ENCODE data around the gene LIN28A. TPM values are rescaled to one million over a fixed set of nuclear protein-coding genes. Genes with fewer than 3 reads are reported as not detected.
A peak's percentile ranks its signal among the peaks of the same experiment; 100 is the strongest.

Gene LIN28A
- total and polyA plus RNA-seq, 2 donors, result under 0.01 to 0.05 TPM

DNA sequence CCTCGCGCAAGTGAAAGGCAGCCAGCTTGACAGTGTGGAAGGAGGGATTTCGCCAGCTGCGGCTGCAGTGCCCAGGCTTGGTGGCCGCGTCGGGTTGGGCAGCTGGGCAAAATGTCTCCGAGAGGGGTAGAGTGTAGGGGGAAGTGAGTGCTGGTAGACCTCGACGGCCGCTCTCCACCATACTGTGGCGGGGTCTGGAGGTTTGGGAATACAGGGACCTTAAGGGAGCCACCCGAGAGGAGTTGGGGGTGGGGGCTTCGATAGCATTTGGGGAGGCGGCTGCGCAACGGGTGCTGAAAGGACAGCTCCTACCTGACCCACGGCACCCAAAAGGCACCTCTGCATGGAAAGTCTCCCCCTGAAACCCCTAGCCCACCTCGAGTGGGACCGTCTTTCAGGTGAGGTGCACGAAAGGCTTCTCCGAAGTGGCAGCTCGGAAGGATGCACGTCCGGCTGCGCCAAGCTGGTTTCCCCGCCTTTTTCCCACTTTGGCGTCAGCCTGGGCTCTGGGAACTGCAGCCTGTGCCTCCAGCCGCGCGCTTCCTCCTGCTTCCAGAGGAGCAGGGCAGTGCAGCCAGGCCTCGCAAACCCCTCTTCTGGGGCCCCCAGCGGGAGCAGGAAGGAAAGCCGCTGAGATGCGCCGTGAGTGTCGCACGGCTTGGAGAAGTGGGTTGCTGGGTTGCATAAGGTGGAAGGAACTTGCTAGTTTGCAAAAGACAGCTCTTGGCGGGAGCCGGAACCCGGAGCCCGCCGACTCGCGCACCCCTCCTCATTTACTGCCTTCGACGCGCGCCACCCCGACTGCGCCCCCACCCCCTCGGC, 61.1 kb downstream of the LIN28A start:
- Histone ChIP-seq H3K36me3 (ENCODE audit: control insufficient read depth in 2 of 2, insufficient read depth in 2 of 2, low read length in 1 of 2) (peaks cover 32 to 62% of the 10 kb centered on the region in 2 donors), H3K4me3 (ENCODE audit: low read length in 2 of 2) (peak overlapping the region; percentile 80 to 100), H3K9me3 (ENCODE audit: control insufficient read depth in 2 of 2, insufficient read depth in 1 of 2, low read length in 1 of 2) (no peaks in the 10 kb centered on the region), H3K27me3 (ENCODE audit: control insufficient read depth in 2 of 2, insufficient read depth in 1 of 2, low read length in 1 of 2) (no peaks in the 10 kb centered on the region), H3K27ac (ENCODE audit: low read depth in 1 of 2, low read length in 1 of 2) (peak overlapping the region; percentile 58 to 98), H3K4me1 (ENCODE audit: control insufficient read depth in 2 of 2, insufficient read depth in 2 of 2, low read length in 2 of 2) (peaks cover 26 to 32% of the 10 kb centered on the region in 2 donors)
- peak; percentile 31 to 74 (median 49) for DNase-seq (ENCODE audit: low read depth in 6 of 9, low spot score in 9 of 9)
- WGBS, result under 1% methylated on average over 52 of the region's 52 CpGs

DNA sequence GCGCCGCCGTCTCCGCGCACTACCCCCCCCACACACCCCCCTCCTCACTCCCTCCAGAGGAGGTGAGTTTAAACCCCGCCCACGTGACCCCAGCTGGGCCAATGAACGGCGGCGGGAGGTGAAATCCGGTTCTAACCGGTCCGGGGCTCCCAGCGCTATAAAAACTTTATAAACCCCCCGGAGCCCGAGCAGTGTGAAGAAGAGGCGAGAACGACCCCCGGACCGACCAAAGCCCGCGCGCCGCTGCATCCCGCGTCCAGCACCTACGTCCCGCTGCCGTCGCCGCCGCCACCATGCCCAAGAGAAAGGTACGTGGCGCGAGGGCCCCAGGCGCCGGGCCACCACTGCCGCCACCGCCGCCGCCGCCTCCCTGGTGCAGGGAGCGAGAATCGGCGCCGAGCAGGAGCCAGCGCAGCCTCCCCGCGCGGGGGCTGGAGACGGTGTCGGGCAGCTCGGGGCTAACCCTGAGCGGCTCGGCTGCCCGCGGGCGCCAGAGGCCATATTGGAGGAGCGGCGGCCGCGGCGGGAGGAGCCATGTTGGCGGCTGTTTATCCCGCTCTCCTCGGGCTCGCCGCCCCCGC, 61.8 kb downstream of the LIN28A start, which contains the start of gene HMGN2:
HMGN2 (plus strand) TSS at position 121 of the 581 bp plus-strand sequence; CDS start at position 294, 173 bp downstream.
- Histone ChIP-seq H3K9me3 (ENCODE audit: control insufficient read depth in 2 of 2, insufficient read depth in 1 of 2, low read length in 1 of 2) (no peaks in the 10 kb centered on the region), H3K4me1 (ENCODE audit: control insufficient read depth in 2 of 2, insufficient read depth in 2 of 2, low read length in 2 of 2) (peaks cover 26 to 35% of the 10 kb centered on the region in 2 donors), H3K4me3 (ENCODE audit: low read length in 2 of 2) (peak within 1 kb of the TSS; percentile 80 to 100), H3K27me3 (ENCODE audit: control insufficient read depth in 2 of 2, insufficient read depth in 1 of 2, low read length in 1 of 2) (no peaks in the 10 kb centered on the region), H3K27ac (ENCODE audit: low read depth in 1 of 2, low read length in 1 of 2) (peak within 1 kb of the TSS; percentile 98 to 100), H3K36me3 (ENCODE audit: control insufficient read depth in 2 of 2, insufficient read depth in 2 of 2, low read length in 1 of 2) (peaks cover 32 to 62% of the 10 kb centered on the region in 2 donors)
- under 1% methylated on average over 69 of the region's 69 CpGs for WGBS
- peak; percentile 82 to 96 (median 91) for DNase-seq (ENCODE audit: low read depth in 6 of 9, low spot score in 9 of 9)

DNA sequence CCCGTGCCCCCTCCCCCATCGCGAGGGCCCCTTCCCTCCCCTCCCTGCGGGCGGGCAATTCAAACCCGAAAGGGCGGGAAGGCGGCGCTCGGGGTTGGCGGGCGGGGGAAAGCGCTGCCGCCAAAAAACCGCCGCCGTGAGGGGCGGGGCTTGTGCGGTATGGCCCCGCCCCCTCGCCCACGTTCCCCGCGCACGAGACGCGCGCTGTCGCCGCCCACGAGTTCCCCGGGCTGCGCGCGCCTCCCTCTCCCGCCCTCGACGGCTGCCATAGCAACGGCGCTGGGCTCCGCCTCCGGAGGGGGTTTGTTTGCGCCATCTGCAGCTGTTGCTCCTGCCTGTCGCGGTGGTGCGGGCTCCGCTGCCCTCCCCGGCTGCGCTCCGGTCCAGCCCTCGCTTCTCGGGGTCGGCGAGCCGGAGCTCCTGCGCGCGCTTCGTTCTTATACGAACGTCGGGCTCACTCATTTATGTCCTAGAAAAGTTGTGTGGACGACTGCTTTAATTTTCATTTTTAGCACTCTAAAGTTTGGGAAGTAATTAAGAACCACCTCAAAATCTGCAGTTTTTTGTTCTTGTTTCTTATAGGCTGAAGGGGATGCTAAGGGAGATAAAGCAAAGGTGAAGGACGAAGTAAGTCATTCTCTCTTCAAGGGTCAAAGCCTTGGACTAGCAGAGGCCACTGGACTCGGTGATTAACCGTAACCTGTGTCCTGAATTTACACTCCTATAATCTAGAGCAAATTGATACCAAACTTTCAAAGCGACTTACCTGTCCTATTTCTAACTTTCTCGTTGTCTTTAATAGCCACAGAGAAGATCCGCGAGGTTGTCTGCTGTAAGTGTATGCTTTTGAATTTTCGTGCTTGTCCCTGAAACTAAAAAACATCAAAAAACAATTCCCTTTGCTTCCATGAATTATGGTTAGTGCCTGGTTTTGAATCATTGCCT, 62.6 kb downstream of the LIN28A start:
- Histone ChIP-seq H3K4me3 (ENCODE audit: low read length in 2 of 2) (peak overlapping the region; percentile 80 to 100), H3K4me1 (ENCODE audit: control insufficient read depth in 2 of 2, insufficient read depth in 2 of 2, low read length in 2 of 2) (peaks cover 26 to 35% of the 10 kb centered on the region in 2 donors), H3K36me3 (ENCODE audit: control insufficient read depth in 2 of 2, insufficient read depth in 2 of 2, low read length in 1 of 2) (peaks cover 33 to 61% of the 10 kb centered on the region in 2 donors), H3K9me3 (ENCODE audit: control insufficient read depth in 2 of 2, insufficient read depth in 1 of 2, low read length in 1 of 2) (no peaks in the 10 kb centered on the region), H3K27ac (ENCODE audit: low read depth in 1 of 2, low read length in 1 of 2) (peak overlapping the region; percentile 98 to 100), H3K27me3 (ENCODE audit: control insufficient read depth in 2 of 2, insufficient read depth in 1 of 2, low read length in 1 of 2) (no peaks in the 10 kb centered on the region)
- WGBS, result 6% methylated on average over 71 of the region's 71 CpGs
- DNase-seq (ENCODE audit: low read depth in 6 of 9, low spot score in 9 of 9), result peak; percentile 82 to 98 (median 93)

DNA sequence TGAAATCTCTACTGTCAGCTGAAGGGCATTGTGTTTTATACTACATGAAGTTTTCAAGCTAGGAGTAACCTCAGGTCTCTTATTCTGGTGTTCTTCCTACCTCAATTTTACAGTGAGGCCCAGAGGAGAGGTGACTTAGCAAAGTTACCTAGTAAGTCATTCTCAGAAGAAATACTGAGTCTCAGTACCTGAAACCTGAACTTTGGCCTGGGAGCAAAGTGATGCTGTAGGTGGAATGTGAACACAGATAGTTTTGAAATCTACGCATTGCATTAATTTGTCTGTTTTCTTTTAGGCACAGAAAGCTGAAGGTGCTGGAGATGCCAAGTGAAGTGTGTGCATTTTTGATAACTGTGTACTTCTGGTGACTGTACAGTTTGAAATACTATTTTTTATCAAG, 64.2 kb downstream of the LIN28A start:
- peak overlapping the region; percentile 1 to 21 for H3K4me3 ChIP-seq (ENCODE audit: low read length in 2 of 2)
- DNase-seq (ENCODE audit: low read depth in 6 of 9, low spot score in 9 of 9), result no peak
- H3K27ac ChIP-seq (ENCODE audit: low read depth in 1 of 2, low read length in 1 of 2), result no peak overlapping the region
- H3K9me3 ChIP-seq (ENCODE audit: control insufficient read depth in 2 of 2, insufficient read depth in 1 of 2, low read length in 1 of 2), result no peaks in the 10 kb centered on the region
- peaks cover 24 to 33% of the 10 kb centered on the region in 2 donors for H3K4me1 ChIP-seq (ENCODE audit: control insufficient read depth in 2 of 2, insufficient read depth in 2 of 2, low read length in 2 of 2)
- 100% methylated on average over 1 of the region's 1 CpG for WGBS
- peaks cover 34 to 59% of the 10 kb centered on the region in 2 donors for H3K36me3 ChIP-seq (ENCODE audit: control insufficient read depth in 2 of 2, insufficient read depth in 2 of 2, low read length in 1 of 2)
- no peaks in the 10 kb centered on the region for H3K27me3 ChIP-seq (ENCODE audit: control insufficient read depth in 2 of 2, insufficient read depth in 1 of 2, low read length in 1 of 2)

DNA sequence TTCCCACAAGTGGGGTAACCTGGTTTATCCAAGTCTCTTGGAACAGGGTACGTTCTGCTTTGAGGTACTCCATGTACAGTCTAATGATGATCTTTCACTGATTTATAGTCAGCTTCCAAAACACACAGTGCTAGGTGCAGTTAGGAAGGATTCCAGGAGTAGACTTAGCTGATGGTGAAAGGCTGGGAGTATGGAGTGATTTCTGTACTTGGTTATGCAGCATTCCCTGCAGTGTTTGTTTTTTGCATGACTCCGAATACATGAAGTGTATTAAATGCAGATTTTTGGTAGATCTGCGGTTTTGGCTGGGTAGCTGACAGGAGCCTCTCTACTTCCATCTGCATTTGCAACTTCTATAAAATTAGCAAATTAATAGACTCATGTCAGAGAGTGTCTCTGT, 65.4 kb downstream of the LIN28A start:
- Histone ChIP-seq H3K27ac (ENCODE audit: low read depth in 1 of 2, low read length in 1 of 2) (no peak overlapping the region), H3K27me3 (ENCODE audit: control insufficient read depth in 2 of 2, insufficient read depth in 1 of 2, low read length in 1 of 2) (no peaks in the 10 kb centered on the region), H3K4me1 (ENCODE audit: control insufficient read depth in 2 of 2, insufficient read depth in 2 of 2, low read length in 2 of 2) (peaks cover 14 to 21% of the 10 kb centered on the region in 2 donors), H3K36me3 (ENCODE audit: control insufficient read depth in 2 of 2, insufficient read depth in 2 of 2, low read length in 1 of 2) (peaks cover 34 to 59% of the 10 kb centered on the region in 2 donors), H3K9me3 (ENCODE audit: control insufficient read depth in 2 of 2, insufficient read depth in 1 of 2, low read length in 1 of 2) (no peaks in the 10 kb centered on the region), H3K4me3 (ENCODE audit: low read length in 2 of 2) (no peak overlapping the region)
- 98% methylated on average over 3 of the region's 3 CpGs for WGBS
- DNase-seq (ENCODE audit: low read depth in 6 of 9, low spot score in 9 of 9), result no peak

DNA sequence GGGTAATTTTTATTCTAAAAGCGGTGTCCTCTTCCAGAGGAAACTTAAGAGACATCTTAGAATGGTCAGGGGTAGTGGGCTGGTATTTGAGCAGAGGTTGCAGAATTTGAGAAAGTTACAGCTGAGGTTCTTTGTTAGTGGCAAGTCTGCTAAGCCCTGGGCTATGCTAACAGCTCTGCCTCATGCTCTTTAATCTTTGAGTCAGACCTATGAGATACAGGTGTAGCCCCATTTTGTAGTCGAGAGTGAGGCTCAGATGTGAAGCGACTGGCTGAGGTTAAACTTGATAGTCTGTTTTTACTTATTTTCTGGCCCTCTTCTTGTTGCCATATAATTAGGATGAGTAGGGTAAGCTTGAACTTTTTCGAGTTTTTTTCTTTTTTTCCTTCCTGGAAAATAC, 66.3 kb downstream of the LIN28A start:
- 89% methylated on average over 4 of the region's 4 CpGs for WGBS
- no peaks in the 10 kb centered on the region for H3K27me3 ChIP-seq (ENCODE audit: control insufficient read depth in 2 of 2, insufficient read depth in 1 of 2, low read length in 1 of 2)
- peak overlapping the region; percentile 26 to 31 for H3K27ac ChIP-seq (ENCODE audit: low read depth in 1 of 2, low read length in 1 of 2)
- no peaks in the 10 kb centered on the region for H3K9me3 ChIP-seq (ENCODE audit: control insufficient read depth in 2 of 2, insufficient read depth in 1 of 2, low read length in 1 of 2)
- H3K4me1 ChIP-seq (ENCODE audit: control insufficient read depth in 2 of 2, insufficient read depth in 2 of 2, low read length in 2 of 2), result peaks cover 7 to 12% of the 10 kb centered on the region in 2 donors
- no peak for DNase-seq (ENCODE audit: low read depth in 6 of 9, low spot score in 9 of 9)
- H3K4me3 ChIP-seq (ENCODE audit: low read length in 2 of 2), result no peak overlapping the region
- H3K36me3 ChIP-seq (ENCODE audit: control insufficient read depth in 2 of 2, insufficient read depth in 2 of 2, low read length in 1 of 2), result peaks cover 34 to 59% of the 10 kb centered on the region in 2 donors

DNA sequence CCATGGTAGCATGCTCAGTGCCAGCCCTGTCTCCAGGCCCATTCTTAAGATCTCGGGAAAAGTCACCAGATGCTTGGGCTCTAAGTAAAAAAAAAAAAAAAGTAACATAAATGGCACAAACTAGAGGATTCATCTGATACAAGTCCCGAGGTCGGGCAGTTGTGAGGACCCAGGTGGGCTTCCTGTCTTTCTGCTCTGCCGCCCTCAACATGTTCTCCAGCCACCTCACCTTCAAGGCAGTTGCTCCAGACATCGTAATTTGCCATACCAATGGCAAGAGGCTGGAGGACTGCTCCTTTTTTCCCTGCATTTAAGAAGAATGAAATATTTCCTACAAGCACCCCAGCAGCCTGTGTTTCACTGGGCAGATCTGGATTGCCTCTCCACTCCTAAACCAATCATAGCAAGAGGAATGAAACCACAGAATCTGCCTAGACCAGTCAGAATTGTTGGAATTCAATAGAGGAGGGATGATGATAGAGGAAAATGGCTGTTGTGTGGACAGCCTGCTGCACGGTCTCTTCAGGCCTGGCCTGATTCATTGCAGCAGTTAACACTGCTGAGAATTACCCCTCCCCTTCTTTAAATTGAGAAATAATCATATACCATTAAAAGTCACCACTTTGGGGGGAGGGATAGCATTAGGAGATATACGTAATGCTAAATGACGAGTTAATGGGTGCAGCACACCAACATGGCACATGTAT, 67.0 kb downstream of the LIN28A start:
- Histone ChIP-seq H3K27me3 (ENCODE audit: control insufficient read depth in 2 of 2, insufficient read depth in 1 of 2, low read length in 1 of 2) (no peaks in the 10 kb centered on the region), H3K4me3 (ENCODE audit: low read length in 2 of 2) (no peak overlapping the region), H3K4me1 (ENCODE audit: control insufficient read depth in 2 of 2, insufficient read depth in 2 of 2, low read length in 2 of 2) (peaks cover 7 to 10% of the 10 kb centered on the region in 2 donors), H3K36me3 (ENCODE audit: control insufficient read depth in 2 of 2, insufficient read depth in 2 of 2, low read length in 1 of 2) (peaks cover 34 to 59% of the 10 kb centered on the region in 2 donors), H3K27ac (ENCODE audit: low read depth in 1 of 2, low read length in 1 of 2) (peak overlapping the region in 1 of 2 donors; percentile 26), H3K9me3 (ENCODE audit: control insufficient read depth in 2 of 2, insufficient read depth in 1 of 2, low read length in 1 of 2) (no peaks in the 10 kb centered on the region)
- 90% methylated on average over 8 of the region's 8 CpGs for WGBS
- no peak for DNase-seq (ENCODE audit: low read depth in 6 of 9, low spot score in 9 of 9)

DNA sequence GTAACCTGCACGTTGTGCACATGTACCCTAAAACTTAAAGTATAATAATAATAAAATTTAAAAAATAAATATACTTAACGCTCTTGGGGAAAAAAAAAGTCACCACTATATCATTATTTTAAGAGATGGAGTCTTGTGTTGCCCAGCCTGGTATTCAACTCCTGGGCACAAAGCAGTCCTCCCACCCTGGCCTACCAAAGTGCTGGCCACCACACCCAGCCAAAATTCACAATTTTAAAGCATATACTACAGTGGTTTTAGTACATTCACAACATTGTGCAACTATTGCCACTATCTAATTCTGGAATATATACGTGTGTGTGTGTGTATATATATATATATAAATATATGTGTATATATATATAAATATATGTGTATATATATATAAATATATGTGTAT, 67.5 kb downstream of the LIN28A start:
- Histone ChIP-seq H3K36me3 (ENCODE audit: control insufficient read depth in 2 of 2, insufficient read depth in 2 of 2, low read length in 1 of 2) (peaks cover 34 to 58% of the 10 kb centered on the region in 2 donors), H3K4me3 (ENCODE audit: low read length in 2 of 2) (no peak overlapping the region), H3K9me3 (ENCODE audit: control insufficient read depth in 2 of 2, insufficient read depth in 1 of 2, low read length in 1 of 2) (no peaks in the 10 kb centered on the region), H3K27me3 (ENCODE audit: control insufficient read depth in 2 of 2, insufficient read depth in 1 of 2, low read length in 1 of 2) (no peaks in the 10 kb centered on the region), H3K27ac (ENCODE audit: low read depth in 1 of 2, low read length in 1 of 2) (no peak overlapping the region), H3K4me1 (ENCODE audit: control insufficient read depth in 2 of 2, insufficient read depth in 2 of 2, low read length in 2 of 2) (peaks cover 7 to 10% of the 10 kb centered on the region in 2 donors)
- 98% methylated on average over 3 of the region's 3 CpGs for WGBS
- no peak for DNase-seq (ENCODE audit: low read depth in 6 of 9, low spot score in 9 of 9)

Data from thymus (tissue), 11 donors.